HG03378 (cell line): Measurements from ENCODE around the gene RECK.
"Not testable (repeated sequence)": the region's sequence is repeated elsewhere in the genome, so short reads cannot be mapped to it uniquely, and the experiment has no call there.

ENCODE experiments used
- ATAC-seq: cut with Tn5 transposase; IDR thresholded peaks from one replicate; pipeline ENCODE4 v1.9.1; 2021; ENCODE audit warnings: mild to moderate bottlenecking, moderate library complexity; ENCODE audit not compliant: unreplicated experiment

Gene RECK

DNA sequence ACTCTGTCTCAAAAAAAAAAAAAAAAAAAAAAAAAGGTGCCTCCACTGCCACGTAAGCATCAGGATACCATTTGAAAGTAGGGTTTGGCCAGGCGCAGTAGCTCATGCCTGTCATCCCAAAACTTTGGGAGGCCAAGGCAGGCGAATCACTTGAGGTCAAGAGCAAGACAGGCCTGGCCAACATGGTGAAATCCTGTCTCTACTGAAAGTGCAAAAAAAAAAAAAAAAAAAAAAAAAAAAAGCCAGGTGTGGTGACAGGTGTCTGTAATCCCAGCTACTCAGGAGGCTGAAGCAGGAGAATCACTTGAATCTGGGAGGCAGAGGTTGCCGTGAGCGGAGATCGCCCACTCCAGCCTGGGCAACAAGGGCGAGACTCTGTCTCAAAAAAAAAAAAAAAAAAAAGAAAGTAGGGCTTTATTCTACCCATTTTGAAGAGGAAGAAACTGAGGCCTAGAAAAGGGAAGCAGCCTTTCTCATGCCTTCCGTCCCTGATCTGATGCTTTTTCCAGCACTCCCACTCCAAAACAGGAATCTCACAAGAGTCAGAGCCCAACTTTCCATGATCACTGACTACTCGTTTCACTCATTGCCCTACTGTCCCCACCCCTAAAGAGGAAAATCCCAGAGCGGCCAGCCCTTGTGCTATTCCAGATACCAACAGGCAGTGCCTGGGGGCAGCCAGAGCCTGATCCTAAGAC is 116.2 kb downstream of the RECK start:
- ATAC-seq: no peak

DNA sequence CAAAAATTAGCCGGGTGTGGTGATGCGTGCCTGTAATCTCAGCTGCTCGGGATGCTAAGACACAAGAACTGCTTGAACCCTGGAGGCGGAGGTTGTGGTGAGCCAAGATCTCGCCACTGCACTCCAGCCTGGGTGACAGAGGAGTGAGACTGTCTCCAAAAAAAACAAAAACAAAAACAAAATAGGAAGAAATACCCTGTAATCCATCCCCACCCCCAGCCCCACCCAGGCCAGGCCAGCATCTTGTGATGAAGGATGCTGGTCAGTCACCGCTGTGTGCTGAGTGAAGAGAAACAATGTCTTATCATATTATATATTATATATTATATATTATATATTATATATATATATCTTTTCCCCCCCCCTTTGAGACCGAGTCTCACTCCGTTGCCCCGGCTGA is 117.0 kb downstream of the RECK start:
- no peak for ATAC-seq

DNA sequence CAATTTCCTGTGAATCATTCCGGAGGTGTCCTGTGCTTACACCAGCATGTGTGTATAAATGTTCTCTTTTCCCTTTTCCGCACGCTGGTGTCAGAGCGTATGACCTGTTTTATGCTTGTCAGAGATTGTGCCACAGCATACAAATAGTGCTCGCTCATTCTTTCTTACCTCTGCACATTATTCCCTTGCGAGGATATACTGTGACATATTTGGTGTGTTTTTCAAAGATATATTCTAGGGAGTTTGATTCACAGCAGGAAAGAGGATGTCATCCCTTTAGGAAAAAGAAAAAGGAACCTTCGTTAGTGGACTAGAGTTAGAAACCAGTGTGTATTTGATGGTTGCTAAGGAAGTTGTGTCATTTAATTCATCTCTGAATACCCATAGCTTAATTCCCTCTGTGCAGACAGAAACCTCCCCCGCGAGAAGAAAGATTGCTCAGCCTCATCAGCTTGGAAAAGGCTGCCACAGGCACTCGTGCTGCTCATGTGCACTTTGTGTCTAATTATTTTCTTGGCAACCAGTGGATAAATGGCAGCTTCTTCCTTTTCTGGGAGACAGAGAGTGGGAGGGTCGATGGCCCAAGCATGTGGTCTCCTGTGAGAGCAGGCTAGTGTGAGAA is 117.7 kb downstream of the RECK start:
- no peak for ATAC-seq

DNA sequence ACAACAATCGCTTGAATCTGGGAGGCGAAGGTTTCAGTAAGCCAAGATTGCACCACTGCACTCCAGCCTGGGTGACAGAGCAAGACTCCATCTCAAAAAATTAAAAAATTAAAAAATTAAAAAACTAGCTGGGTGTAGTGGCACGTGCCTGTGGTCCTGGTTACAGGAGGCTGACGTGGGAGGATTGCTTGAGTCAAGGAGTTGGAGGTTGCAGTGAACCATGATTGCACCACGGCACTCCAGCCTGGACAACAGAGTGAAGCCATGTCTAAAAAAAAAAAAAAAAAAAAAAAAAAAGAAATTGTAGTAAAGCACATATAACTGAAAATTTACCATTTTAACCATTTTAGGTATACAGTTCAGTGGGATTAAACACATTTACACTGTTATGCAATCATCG is 119.4 kb downstream of the RECK start:
- ATAC-seq: no peak

DNA sequence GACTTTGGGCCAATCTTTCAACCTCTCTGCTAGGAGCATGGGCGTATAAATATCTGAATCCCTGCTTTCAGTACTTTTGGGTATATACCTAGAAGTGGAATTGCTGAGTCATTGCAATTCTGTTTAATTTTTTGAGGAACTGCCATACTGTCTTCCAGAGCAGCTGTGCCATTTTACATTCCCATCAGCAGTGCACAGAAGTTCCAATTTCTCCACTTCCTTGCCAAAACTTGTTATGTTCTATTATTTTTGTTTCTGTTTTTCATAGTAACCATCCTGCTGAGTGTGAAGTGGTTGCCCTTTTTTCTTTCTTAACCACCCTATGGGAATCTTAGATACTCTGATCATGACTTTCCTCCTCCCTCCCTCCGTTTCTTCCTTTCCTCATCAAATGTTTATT is 121.4 kb downstream of the RECK start:
- no peak for ATAC-seq

DNA sequence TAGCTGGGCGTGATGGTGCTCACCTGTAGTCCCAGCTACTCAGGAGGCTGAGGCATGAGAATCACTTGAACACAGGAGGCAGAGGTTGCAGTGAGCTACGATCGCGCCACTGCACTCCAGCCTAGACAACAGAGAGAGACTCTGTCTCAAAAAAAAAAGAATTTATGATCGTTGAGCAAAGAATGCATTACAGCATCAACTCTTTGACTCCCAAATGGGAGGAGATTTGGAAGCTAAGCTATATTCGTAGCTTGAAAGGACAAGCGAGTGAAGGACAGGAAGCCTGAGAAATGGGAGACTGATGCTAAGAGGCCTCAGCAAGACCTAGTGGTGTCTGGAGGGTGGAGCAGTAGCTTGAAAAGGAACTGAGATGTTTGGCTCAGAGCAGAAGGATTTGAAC is 122.2 kb downstream of the RECK start:
- no peak for ATAC-seq

DNA sequence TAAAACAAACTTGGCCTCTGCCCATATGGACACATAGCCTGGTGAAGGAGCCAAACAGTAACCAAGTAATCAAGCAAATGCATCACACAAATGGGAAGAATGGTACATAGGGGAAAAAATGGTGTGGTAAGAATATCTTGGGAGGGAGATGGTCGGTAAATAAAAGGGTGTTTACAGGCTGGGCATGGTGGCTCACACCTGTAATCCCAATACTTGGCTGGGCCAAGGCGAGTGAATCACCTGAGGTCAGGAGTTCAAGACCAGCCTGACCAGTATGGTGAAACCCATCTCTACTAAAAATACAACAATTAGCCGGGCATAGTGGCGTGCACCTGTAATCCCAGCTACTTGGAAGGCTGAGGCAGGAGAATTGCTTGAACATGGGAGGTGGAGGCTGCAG is 122.8 kb downstream of the RECK start:
- not testable (repeated sequence) for ATAC-seq

DNA sequence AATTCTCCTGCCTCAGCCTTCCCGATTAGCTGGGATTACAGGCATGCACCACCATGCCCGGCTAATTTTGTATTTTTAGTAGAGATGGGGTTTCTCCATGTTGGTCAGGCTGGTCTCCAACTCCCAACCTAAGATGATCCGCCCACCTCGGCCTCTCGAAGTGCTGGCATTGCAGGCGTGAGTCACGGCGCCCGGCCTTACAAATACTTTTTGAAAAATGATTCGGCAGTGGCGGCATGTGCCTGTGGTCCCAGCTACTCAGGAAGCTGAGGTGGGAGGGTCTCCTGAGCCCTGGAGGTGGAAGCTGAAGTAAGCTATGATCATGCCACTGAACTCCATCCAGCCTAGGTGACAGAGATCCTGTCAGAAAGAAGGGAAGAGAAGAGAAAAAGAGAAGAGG is 123.4 kb downstream of the RECK start:
- not testable (repeated sequence) for ATAC-seq

DNA sequence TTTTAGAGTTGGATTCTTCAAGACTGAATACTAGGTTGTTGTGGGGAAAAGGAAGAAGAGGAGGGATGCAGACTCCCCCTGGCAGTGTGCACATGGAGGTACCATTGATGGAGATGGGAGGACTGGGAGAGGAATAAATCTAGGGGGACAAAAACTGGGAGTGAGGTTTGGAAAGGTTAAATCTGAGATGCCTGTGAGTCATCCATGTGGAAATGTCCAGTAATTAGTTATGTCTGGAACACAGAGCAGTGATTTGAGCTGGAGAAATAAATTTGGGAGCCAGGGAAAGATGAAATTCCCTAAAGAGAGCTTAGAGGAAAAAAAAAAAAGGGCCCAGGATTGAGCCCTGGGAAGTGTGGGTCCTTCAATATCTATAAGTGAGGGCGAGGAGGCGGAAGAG is 124.5 kb downstream of the RECK start:
- no peak for ATAC-seq

DNA sequence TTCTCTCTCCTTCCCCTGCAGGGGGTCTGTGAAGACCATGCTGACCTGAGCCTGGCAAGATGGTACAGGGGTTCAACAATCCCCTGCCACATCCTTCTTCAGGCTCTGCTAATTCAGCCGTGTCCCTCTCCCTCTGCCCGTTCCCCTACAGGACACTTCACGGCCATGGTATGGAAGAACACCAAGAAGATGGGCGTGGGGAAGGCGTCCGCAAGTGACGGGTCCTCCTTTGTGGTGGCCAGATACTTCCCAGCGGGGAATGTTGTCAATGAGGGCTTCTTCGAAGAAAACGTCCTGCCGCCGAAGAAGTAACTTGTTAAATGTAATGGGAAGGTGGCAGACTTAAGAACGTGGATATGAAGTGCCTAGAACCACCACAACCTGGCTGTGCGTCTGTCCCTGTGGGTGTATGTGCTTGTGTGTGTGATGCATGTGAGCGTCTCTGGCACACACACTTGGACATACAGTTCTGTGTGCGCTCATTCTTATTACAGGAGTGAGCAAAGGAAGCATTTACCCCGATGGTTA is 125.6 kb downstream of the RECK start:
- no peak for ATAC-seq

DNA sequence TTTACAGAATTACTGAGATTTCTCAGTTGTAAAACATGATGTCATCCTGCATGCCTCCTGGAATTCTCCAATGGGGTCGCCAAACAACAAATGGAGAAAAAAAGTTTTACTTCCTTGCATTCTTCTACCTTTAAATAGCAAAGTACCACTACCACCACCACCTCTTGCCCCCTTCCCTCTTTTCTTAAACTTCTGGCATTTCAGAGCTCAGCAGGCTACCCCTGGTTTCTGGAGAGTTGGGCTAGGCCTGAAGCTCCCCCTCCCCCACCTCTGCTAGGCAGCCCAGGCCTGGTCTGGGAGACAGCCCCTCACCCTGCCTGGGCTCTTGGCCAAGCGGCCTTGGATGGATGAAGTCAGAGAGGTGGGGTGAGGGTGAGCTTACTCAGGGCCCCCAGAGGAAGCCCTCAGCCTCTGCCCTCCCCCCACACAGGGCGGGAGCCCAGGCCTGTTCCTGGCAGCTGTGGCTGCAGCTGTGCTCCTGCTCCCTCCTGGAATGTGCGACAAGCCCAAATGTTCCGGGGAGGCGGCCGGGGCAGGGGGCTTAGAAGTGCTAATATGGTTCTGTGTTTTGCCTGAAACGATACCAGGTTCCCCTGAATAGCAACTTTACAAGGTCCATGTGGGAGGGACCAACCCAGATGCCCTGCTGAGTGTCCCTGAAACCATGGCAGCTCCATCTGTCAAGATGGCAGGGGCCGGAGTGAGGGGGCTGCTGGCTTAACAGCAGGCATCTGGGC is 126.5 kb downstream of the RECK start:
- no peak for ATAC-seq

DNA sequence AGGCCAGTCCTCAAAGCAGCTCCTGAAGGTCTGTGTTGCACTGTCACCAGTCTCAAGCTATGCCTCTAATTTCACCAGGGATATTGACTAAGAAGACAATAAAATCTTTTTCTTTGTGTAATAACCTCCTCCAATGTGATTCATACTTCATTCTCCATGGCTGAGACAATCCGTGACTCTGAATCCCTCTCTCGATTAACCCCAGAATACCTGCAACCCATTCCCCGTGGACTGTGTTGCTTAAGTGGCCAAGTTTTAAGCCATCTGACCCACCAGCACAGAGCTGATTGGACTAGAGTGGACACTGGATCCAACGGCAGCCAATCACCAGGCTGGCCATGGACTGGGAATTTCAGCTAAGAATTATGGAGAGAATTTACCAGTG is 127.1 kb downstream of the RECK start:
- no peak for ATAC-seq

DNA sequence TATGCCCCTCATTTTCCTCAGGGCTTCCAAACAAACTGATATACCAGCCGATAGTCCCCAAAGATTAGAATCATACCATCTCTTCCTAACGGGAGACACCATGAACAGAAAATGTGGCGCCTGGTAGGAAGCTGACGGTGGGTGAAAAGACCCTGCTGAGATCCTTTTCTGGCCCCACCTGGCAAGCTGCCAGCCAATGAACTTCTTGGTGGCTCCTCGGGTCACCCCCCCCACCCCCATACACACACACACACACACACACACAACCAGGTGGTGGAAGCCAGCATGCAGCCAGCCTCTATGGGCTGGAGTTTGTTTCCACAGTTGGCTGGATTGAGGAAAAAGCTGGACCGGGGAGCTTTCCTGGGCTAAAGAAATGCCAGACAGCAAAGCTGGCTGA is 127.7 kb downstream of the RECK start:
- no peak for ATAC-seq

DNA sequence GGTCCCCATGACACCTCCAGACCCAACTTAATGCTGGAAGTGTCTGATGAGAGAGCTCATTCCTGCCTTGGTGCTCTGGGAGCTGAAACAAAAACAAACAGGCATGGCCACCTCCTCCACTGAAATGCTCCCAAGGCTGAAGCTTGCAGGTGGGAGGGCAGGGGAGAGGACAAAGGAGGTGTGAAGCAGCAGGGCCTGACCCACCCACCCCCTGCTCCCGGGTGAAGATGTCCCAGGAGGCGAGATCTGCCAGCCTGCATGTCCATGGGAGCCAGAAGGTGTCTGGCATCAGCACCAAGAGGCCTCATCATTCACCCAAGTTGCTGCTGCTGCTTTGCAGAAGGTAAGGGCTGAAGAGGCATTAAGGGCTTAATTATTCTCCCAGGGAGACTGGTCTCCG is 128.3 kb downstream of the RECK start:
- ATAC-seq: no peak

DNA sequence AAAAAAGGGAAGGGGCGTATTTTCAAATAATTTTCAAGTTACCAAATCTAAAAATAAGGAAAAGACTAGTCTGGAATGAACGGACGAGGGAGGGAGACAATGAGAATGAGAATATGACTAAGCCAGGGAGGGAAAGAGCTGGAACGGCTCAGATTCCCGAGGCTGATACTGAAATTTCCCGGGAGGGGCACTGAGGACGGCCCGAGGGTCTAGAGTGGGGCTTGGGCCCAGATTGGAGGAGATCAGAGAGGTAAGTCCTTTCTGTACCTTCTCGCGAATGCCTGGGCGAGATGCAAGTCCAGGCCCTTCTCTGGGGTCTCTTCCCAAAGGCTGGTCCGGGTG is 129.1 kb downstream of the RECK start:
- ATAC-seq: no peak

DNA sequence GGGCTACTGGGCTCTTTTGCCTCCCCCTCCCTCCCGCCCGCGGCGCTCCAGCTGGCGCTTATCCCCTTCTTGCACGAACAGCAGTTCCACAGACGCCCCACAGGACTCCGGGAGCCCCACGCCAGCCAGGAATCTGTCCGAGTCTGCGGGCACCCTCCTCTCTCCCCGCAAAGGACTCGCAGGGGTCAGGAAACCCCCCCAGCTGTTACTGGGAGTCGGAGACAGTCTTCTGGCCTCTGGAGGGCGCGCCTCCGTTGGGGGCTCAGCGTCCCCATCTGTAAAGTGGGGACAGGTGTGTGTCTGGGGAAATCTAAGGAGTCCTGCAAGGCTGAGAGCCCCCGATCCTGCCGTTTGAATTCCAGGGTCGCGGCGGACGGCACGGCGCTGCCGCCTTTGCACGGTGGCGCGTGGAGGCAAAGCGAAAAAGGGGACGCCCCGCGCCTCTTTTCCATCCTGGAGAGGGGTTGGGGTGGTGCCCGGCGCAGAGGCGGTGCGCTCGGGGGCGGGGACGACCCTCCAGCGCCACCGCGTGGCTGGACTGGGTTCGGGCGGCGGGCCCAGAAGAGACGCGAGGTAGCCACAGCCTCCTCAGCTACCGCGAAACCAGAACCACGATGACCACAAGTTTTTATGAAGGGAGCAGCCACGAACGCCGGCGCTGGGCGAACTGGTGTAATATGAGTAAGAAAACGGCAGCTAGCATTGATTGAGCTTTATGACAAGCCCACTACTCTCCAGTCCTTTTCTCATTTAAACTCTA is 129.6 kb downstream of the RECK start:
- ATAC-seq: no peak

DNA sequence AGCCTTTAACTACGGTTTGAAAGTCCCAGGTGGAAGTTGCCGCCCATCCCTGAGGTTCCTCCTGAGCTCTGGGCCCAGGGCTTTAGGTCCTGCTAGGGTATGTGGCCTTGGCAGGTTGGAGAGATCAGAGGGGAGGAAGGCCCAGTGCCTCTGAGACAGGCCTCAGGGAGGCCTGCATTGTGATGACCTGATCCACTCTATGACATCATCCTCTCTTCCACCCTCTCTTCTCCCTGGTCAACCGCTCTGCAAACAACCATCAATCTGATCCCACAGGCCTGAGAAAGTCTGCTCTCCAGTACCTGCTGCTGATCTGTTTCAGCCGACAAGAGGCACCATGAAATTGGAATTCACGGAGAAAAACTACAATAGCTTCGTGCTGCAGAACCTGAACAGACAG is 132.5 kb downstream of the RECK start, which contains the start of gene CCIN:
CCIN (plus strand) TSS at position 223 of the 400 bp plus-strand sequence; CDS start at position 338, 115 bp downstream.
- ATAC-seq: no peak

DNA sequence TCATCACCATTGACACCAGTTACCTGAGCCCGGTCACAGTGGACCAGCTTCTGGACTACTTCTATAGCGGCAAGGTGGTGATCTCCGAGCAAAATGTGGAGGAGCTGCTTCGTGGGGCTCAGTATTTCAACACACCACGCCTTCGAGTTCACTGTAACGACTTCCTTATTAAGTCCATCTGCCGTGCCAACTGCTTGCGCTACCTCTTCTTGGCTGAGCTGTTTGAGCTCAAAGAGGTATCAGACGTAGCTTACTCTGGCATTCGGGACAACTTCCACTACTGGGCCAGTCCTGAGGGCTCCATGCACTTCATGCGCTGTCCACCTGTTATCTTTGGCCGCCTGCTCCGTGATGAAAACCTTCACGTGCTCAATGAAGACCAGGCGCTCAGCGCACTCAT is 133.0 kb downstream of the RECK start:
- ATAC-seq: no peak

DNA sequence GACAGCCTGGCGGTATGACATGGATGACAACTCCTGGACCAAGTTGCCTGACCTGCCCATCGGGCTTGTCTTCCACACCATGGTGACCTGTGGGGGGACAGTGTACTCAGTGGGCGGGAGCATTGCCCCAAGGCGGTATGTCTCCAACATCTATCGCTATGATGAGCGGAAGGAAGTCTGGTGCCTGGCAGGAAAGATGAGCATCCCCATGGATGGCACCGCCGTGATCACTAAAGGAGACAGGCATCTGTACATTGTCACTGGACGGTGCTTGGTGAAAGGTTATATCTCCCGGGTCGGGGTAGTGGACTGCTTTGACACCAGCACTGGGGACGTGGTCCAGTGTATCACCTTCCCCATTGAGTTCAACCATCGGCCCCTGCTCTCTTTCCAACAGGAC is 133.8 kb downstream of the RECK start:
- ATAC-seq: no peak

DNA sequence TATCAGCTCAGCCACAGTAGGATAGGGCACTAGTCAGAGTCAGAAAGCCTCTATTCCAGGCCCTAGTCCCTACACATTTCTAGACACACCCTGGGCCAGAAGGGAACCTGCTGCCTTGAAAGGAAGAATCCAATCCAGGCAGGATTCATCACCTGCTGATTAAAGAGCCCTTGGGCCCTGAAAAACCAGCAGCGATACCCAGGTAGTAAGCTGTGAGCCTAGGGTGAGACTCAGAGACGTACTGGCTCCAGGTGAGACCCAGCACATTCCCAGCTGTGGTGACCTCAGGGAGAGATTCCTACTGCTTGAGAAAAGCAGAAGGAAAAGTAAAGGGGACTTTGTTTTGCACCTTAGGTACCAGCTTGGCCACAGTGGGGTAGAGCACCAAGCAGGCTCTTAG is 137.1 kb downstream of the RECK start:
- no peak for ATAC-seq
